GM21390 (cell line): Measurements from ENCODE around the gene GNG10.
"Not testable (repeated sequence)": the region's sequence is repeated elsewhere in the genome, so short reads cannot be mapped to it uniquely, and the experiment has no call there.

Experiments used
- ATAC-seq: cut with Tn5 transposase; IDR thresholded peaks from one replicate; pipeline ENCODE4 v1.9.1; 2021; ENCODE audit not compliant: unreplicated experiment

Gene GNG10

GRCh38 chr9:111648066-111648465 is 13.3 kb upstream of the GNG10 start:
- no peak for ATAC-seq

DNA sequence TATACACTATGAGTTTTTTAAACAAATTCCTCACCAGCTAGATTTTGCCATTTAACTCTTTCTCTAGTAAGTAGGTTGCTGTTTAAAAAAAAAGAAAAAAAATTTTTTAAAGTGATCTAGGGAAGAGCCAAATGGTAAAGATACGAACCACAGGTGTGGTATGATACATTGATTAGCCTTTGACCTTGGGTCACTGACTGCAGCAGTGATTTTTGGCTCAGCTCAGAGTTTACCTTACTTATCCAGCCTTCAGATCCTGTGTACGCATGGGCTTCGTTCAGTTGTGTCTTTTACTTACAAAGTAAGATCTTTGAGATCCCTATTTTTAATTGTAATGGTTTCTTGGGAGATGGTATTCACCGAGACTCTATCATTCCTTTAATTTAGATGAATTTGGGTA is 12.4 kb upstream of the GNG10 start:
- ATAC-seq, result no peak

DNA sequence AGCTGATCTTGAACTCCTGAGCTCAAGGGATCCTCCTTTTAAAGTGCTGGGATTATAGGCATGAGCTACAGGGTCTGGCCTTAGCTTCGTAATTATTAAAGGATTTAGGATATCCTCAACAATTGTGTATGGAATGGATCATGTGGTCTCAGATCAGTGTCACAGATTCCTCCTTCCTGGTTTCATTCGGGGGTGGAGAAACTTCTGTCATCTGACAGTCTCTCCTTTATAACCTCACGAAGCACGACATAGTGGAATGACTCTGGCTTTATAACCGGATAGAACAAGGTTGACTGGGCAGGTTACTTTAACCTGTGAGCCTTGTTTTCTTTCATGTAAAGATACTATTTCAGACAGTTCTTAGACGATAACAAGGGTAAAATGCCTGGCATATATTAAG is 4.4 kb upstream of the GNG10 start:
- no peak for ATAC-seq

GRCh38 chr9:111658943-111659342 is 2.5 kb upstream of the GNG10 start:
- no peak for ATAC-seq

GRCh38 chr9:111659691-111660090 is 1.7 kb upstream of the GNG10 start:
- ATAC-seq, result no peak

- ATAC-seq, result peak; percentile 34
These were observed 557 bp downstream of the GNG10 start for GRCh38 chr9:111661802-111662521.

- ATAC-seq, result peak; percentile 12
These were observed 1.3 kb downstream of the GNG10 start for GRCh38 chr9:111662576-111663300.

GRCh38 chr9:111663301-111663823 is 2.0 kb downstream of the GNG10 start:
- no peak for ATAC-seq

DNA sequence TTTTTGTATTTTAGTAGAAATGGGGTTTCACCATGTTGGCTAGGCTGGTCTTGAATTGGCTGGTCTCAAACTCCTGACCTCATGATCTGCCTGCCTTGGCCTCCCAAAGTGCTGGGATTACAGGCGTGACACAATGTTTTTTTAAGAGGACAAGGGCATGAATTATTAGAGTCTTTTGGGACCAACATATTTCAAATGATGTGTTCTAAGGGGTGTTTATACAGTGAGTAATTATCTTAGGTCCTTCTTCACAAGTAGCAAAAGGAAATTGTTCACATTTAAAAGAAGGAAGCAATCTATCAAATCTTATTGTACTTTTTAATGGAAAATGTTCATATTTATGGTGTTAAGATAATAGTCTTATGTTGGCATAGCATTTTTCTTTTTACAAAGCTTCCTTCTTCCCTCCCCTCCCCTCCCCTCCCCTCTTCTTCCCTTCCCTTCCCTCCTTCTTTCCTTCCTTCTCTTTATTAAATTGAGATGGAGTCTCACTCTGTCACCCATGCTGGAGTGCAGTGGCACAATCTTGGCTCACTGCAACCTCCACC is 6.7 kb downstream of the GNG10 start:
- no peak for ATAC-seq

DNA sequence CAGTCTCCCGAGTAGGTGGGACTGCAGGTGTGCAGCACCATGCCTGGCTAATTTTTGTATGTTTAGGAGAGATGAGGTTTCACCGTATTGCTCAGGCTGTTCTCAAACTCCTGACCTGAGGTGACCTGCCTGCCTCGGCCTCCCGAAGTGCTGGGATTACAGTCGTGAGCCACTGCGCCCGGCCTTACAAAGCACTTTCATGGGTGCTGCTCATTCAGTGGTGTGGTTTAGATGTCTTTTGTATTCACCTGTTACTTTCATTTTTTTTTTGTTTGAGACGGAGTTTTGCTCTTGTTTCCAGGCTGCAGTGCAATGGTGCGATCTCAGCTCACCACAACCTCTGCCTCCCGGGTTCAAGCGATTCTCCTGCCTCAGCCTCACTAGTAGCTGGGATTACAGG is 7.2 kb downstream of the GNG10 start:
- not testable (repeated sequence) for ATAC-seq

- ATAC-seq, result no peak
These were observed 12.9 kb downstream of the GNG10 start for GRCh38 chr9:111674319-111674718.

GRCh38 chr9:111676116-111676515 is 14.7 kb downstream of the GNG10 start:
- ATAC-seq, result no peak

DNA sequence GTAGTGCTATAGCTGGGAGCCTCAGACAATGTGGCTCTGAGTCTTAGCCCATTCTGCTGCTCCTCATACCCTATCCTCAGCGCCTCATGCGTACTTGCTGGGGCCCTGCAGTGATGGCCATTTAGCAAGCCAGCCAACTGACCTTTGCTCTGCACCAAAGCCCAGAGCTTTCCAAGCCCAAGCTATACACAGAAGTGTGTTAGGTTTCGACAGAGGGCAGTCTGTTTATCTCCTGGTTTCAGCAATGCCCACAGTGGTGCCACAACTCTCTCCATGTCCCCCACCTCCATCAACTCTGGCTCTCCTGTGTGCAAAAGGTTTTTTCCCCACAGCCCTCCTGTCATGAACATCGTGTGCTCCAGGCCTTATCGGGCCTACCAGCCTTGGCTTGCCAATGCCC is 16.9 kb downstream of the GNG10 start:
- ATAC-seq, result no peak

DNA sequence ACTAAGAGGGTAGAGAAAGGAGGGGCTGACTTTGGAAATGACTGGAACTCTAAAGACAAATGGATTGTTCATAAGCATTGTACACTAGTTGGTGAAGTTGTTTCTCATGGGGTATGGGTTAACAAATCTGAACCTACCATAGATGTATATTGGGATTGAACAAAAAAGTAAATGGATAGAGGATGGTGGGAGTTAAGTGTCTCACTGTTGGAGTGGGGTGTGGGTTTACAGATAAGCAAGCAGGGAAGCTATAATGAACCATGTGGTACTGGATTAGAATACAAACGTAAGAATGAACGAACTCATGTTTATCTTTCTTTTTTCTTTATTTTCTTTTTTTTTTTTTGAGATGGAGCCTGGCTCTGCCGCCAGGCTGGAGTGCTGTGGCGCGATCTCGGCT is 17.8 kb downstream of the GNG10 start:
- no peak for ATAC-seq

DNA sequence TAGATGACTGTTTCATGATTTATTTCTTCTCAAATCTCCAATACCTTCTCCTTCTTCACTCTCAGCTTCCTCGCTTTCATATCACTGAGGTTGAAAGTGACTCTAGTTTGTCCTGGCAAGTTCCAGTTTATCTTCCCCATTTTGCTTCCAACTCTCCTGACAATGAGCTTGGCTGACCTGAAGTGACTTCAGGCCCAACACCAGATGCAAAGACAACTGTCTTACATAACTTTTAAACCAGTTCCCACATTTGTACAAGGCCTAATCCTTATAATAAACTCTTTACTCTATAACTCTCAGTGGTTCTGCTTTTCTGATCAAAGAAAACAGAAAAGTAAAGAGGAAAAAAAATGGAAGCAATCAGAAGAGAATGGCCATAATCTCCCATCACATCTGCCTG is 22.0 kb downstream of the GNG10 start:
- no peak for ATAC-seq

DNA sequence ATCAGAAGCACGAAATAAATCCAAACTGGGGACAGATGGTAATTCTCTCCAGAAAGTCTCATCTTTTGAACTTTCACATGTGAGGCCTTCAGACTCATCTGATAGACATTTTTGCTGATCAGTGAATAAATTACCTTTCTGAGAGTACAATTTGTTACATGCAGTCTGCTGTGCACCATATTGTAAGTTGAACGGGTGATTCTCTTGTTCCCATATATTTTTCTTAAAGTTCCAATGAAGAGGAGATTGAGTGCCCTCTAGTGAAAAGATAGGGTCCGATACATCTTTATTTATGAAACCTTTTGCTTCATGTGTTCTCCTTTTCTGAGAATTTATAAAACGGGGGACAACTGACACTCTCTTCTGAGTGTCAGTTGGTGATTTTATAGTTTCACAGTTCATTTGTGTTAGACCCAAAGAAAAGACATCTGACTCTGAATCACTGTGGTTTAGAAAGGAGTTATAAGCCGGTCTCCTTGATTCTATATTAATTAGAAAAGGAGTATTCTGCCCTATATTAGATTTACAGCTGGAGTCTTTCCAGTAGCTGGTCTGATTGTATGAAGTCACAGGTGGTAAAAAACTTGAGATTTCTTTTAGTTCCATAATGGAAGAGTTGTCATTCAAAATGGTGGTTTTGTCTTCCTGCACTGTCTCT is 30.4 kb downstream of the GNG10 start:
- ATAC-seq, result no peak

DNA sequence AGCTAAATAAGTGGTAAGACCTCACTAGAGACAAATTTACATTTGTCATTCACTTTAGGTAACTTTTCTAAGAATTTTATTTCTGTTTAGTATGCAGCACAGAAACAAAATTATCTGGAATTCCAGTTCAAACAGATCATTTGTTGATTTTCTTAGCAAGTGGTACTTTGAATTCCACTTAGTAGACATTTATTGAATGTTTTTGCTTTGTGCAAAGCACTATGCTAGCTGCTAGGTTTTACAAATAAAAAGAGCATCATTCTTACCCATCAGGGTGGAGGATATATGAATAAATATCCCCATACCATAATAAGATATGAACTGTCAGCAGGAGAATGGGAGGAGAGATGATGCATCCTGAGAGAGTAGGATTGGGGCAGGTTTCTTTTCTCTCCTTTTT is 35.4 kb downstream of the GNG10 start:
- no peak for ATAC-seq

GRCh38 chr9:111700776-111701175 is 39.4 kb downstream of the GNG10 start:
- no peak for ATAC-seq

GRCh38 chr9:111704503-111704902 is 43.1 kb downstream of the GNG10 start:
- no peak for ATAC-seq

DNA sequence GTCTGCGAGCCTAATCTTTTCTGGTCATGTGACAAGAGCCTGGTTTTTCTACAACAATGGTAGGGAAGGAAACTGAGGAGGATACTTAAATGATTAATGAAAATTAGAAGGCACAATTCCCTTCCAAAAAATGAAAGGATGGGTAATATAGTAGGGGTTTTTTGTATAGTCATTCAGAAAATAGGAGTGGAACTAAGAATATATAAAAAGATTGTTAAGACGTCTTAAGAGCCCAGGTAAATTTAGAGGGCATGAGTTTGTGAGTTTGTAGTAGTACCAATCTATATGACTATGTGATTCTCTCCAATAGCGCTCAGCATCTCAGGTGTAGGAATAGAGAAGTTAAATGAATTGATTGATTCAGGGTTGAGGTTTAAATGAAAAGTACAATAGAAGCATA is 50.1 kb downstream of the GNG10 start:
- ATAC-seq, result no peak

DNA sequence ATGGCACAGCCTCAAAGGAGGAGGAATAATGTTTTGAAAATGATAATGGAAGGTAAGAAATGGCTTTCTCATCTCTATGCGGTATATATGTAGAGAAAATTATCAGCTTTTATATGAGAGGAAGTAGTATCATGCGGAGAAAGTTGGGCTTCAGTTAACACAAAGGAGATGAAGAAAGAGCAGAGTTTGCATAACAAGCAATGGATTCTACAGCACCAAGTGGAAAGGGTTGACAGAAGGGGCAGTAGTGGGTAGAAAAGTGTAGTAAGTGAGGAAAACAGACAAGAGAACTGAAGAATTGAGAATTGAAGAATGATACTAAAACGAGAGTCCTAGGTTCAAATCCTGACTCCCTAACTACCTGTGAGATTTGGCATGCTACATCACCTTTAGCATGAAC is 51.0 kb downstream of the GNG10 start:
- ATAC-seq, result no peak

DNA sequence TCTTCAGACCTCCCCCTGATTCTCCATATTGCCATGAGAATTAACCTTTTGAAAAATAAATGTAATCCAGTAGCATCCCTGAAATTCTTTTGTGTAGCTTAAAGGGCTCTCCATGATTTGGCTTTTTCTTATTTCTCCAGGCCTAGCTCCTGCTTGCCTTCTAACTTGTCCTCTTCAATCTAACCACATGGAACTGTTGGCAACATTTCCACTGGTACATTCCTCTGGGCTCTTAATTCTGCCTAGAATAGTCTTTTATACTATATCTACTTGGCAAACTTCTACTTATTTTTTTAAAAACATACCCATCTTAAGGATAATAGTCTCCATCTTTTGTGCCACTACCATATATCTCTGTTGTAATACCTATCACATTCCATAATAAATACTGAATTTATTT is 54.1 kb downstream of the GNG10 start:
- no peak for ATAC-seq
